Measurements from ENCODE around the gene ALG1. TPM values are rescaled to one million over a fixed set of nuclear protein-coding genes. Genes with fewer than 3 reads are reported as not detected.
"Not testable (repeated sequence)": the region's sequence is repeated elsewhere in the genome, so short reads cannot be mapped to it uniquely, and the experiment has no call there.

ALG1 gene
- total and polyA plus RNA-seq, 10 of the 15 experiments (the other 5 are each of a cell fraction or from before 2014, with no cell fraction given): 1.5 to 43.2 (median 23.8) TPM

- H3K4me1 ChIP-seq (ENCODE audit: control insufficient read depth, insufficient read depth, low read length); FAIRE-seq; RAD21 ChIA-PET (ENCODE audit: unreplicated experiment); H3K4me2 ChIP-seq (ENCODE audit: control insufficient read depth, insufficient read depth); CTCF ChIA-PET; H3K27me3 ChIP-seq (replicated peaks in 1 of 2; ENCODE audit: control insufficient read depth in 2 of 2, insufficient read depth in 2 of 2, low read length in 1 of 2); H3K9me3 ChIP-seq (replicated peaks; ENCODE audit: control insufficient read depth, insufficient read depth, low read length); ATAC-seq; H2AFZ ChIP-seq (ENCODE audit: control insufficient read depth, low read depth, low read length); H3K9ac ChIP-seq (ENCODE audit: control insufficient read depth, insufficient read depth, low read length); DNase-seq (ENCODE audit: low read depth, low spot score); H3K36me3 ChIP-seq (ENCODE audit: control insufficient read depth in 2 of 2, insufficient read depth in 2 of 2, low read length in 1 of 2); SMC1A ChIA-PET (ENCODE audit: uncharacterized antibody, unreplicated experiment); in situ Hi-C loops (cut with MboI); H3K27ac ChIP-seq (ENCODE audit: control insufficient read depth, insufficient read depth); H3K79me2 ChIP-seq (ENCODE audit: control insufficient read depth, insufficient read depth, low read length); H3K4me3 ChIP-seq; H4K20me1 ChIP-seq (ENCODE audit: control insufficient read depth, insufficient read depth); BruUV-seq (replicated peaks); POLR2A ChIA-PET: not testable (repeated sequence)
- intact Hi-C loops (cut with micrococcal nuclease; ENCODE audit: unreplicated experiment): loop anchor here (10.0 kb wide), 1 partner anchor 84 kb away; no protein-coding TSS in a partner anchor
- WGBS (ENCODE audit: insufficient coverage, insufficient replicate concordance, low lambda C conversion rate, missing lambda C conversion rate): 33% methylated on average over 10 of the region's 10 CpGs
These were observed 39.3 kb downstream of the ALG1 start for GRCh38 chr16:5110933-5111332.

GRCh38 chr16:5116780-5117295, 45.2 kb downstream of the ALG1 start:
- CTCF ChIA-PET: not testable (repeated sequence)

More at GRCh38 chr16:5116780-5117295, 45.2 kb downstream of the ALG1 start:
- RAD21 ChIA-PET (ENCODE audit: unreplicated experiment); H3K4me3 ChIP-seq; H3K9ac ChIP-seq (ENCODE audit: control insufficient read depth, insufficient read depth, low read length); H3K27ac ChIP-seq (ENCODE audit: control insufficient read depth, insufficient read depth); BruUV-seq (replicated peaks); H4K20me1 ChIP-seq (ENCODE audit: control insufficient read depth, insufficient read depth); DNase-seq (ENCODE audit: low read depth, low spot score); H3K27me3 ChIP-seq (replicated peaks in 1 of 2; ENCODE audit: control insufficient read depth in 2 of 2, insufficient read depth in 2 of 2, low read length in 1 of 2); SMC1A ChIA-PET (ENCODE audit: uncharacterized antibody, unreplicated experiment); H2AFZ ChIP-seq (ENCODE audit: control insufficient read depth, low read depth, low read length); H3K9me3 ChIP-seq (replicated peaks; ENCODE audit: control insufficient read depth, insufficient read depth, low read length); H3K79me2 ChIP-seq (ENCODE audit: control insufficient read depth, insufficient read depth, low read length); H3K36me3 ChIP-seq (ENCODE audit: control insufficient read depth in 2 of 2, insufficient read depth in 2 of 2, low read length in 1 of 2); in situ Hi-C loops (cut with MboI); POLR2A ChIA-PET; H3K4me1 ChIP-seq (ENCODE audit: control insufficient read depth, insufficient read depth, low read length); ATAC-seq: not testable (repeated sequence)
- FAIRE-seq: peak; percentile 61
- intact Hi-C loops (cut with micrococcal nuclease; ENCODE audit: unreplicated experiment): loop anchor here (10.0 kb wide), 1 partner anchor 78 kb away; no protein-coding TSS in a partner anchor
- peak; percentile 84 for TF ChIP-seq PAX5 (IDR thresholded peaks at IDR 0.05; ENCODE audit: borderline replicate concordance, low read depth, low read length)
- WGBS (ENCODE audit: insufficient coverage, insufficient replicate concordance, low lambda C conversion rate, missing lambda C conversion rate): 23% methylated on average over 10 of the region's 10 CpGs
- peak overlapping the region; percentile 17; the same call in 1 of the 2 replicates for H3K4me2 ChIP-seq (ENCODE audit: control insufficient read depth, insufficient read depth)

All from GM12878 (cell line).